HG02763 (cell line): ENCODE results near the gene EIF2AK2.
A peak's percentile ranks its signal among the peaks of the same experiment; 100 is the strongest.

Experiments used
- ATAC-seq: cut with Tn5 transposase; IDR thresholded peaks from one replicate; pipeline ENCODE4 v1.9.1; 2021; ENCODE audit warnings: mild to moderate bottlenecking, moderate library complexity; ENCODE audit not compliant: unreplicated experiment

EIF2AK2 gene

GRCh38 chr2:37105150-37105549, 51.6 kb downstream of the EIF2AK2 start:
- no peak for ATAC-seq

- ATAC-seq: no peak
These were observed 52.6 kb downstream of the EIF2AK2 start for GRCh38 chr2:37104178-37104577.

DNA sequence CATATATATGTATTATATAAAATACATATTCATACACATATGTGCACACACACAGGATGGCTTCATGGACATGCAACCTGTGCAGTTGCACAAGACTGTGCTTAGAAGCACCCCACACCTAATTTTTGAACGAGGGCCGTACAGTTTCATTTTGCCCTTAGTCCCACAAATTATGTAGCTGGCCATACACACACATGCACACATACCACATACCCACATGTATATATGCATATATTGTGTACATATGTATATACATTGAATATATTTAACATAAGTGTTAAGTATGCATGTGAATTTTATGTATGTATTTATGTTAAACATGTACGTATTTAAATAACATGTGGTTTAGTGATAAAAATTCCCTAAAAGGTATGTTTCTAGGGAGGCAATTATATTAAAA, 54.2 kb downstream of the EIF2AK2 start:
- no peak for ATAC-seq

DNA sequence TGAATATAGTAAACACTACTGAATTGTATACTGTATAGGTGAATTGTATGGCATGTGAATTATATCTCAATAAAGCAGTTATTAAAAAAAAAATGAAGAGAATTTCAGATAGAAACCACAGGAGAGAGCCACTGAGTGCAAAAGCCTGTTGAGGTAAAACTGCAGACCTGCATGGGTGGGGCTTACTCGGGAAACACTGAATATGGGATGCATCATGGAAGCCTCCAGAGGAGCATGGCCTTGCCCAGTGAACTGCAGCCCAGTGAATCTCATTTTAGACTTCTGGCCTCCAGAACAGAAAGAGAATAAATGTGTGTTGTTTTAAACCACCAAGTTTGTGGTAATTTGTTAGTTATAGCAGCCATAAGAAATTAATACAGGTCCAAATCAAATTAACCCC, 56.7 kb downstream of the EIF2AK2 start:
- ATAC-seq: no peak

GRCh38 chr2:37098416-37099118, 58.2 kb downstream of the EIF2AK2 start:
- ATAC-seq: no peak

DNA sequence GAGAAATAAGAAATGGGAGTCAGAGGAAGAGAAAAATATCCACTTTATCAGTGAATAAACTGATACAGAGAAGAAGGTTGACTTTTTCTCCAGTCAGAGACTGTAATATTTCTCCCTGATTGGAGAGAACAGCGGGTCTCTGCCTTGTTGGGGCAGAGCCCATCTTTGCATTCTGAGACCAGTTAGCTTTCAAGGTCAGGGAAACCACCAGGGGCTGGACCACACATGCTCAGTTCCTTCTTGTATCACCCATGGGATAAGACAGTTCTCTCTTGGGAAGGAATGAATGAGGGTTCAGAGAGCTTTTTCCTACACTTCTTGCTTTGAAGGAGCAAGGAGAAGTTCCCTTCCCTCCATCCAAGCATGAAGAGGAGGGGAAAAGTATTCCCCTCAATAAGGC, 60.2 kb downstream of the EIF2AK2 start:
- ATAC-seq: no peak

- peak; percentile 45 for ATAC-seq
These were observed 64.9 kb downstream of the EIF2AK2 start for GRCh38 chr2:37091873-37092272.

DNA sequence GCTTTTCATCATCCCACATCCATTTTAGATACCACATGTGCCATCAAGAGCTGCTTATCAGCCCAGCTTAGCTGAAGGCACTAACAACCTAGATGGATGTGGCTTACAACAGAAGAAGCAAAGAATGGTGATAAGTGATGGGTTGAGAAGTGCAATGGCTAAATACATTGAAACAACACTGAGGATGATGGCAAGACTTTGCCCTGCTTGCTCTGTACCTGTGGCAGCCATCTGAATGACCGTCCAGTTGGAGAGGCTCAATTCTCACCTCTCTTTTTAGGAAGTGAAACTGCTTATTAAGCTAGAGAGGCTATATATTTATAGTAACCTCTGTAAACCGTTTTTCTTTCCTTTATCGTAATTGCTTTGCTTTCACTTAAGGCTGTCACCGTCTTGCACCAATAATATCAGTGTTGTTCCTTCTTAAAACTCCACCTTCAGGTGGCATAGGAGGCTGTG, 66.7 kb downstream of the EIF2AK2 start:
- peak; percentile 79 for ATAC-seq

DNA sequence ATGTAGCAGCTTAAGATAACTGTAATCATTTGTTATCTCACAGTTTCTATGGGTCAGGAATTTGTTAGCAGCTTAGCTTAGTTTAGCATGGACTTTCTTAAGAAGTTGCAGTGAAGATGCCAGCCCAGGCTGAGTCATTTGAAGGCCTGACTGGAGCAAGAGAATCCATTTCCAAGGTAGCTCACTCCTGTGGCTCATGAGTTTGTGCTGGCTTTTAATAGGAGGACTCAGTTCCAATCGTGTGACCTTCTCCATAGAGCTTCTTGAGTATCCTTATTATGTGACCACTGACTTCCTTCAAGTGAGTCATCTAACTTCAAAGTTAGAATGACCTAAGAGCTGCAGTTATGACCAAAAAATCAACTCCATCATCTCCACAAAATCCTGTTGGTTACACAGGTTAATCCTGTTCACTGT, 71.0 kb downstream of the EIF2AK2 start:
- ATAC-seq: no peak

DNA sequence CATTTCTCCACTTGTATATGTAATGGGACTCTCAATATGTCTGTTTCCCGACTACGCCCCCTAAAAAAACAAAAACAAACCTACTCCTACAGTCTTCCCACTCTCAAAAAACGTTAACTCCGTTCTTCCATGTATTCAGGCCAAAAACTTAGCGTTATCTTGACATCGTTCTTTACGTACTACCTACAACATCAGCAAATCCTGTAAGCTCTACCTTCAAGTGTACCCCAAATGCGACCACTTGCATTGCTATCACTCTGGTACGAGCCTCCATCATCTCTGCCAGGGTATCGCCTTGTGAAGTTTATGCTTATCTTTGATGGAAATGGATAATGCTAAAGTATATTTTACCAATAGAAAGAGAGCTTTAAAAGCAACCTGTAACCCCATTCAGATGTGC, 72.0 kb downstream of the EIF2AK2 start:
- ATAC-seq: no peak

DNA sequence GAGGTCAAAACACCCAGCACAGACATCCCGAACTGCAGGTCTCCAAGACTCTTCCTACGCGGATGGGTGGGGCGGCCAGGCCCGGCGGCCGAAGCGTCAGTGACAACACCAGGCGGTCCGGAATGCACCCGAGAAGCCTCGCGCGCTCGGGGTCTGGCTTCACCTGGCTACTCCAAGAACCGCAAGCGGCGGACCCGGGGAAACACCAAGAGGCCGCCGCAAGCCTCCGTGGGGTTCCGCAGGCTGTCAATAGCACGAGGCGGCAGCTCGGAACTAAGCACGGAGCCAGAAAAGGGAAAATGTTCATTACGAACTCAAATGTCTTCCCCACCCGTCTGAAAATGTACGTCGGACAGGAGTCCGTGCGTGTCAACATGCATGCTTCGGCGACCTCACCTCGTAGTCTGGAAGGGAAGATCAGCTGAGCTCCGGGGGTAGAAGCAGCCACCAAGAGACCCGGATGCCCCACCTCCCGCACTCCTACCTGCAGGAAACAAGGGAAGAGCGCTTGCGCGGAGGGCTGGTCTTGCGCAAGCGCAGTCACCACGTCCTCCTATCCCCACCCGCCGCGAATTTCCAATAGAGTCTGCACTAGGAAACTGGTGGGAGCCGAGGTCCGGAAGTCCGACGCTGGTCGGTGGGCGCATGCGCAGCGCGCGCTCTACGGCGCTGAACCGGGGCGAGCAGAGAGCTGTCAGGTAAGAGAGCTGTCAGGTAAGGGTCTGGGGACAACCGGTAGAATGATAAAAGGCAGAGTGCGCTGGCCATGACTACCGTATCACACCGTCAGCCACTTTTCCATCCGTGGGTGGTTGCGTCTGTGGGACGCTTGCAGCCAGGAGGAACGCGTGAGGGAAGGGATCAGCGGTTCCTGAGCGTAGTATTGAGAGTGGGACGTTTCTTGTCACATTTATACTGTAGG, 72.6 kb downstream of the EIF2AK2 start, which contains the start of the genes GPATCH11 and HEATR5B:
GPATCH11 (plus strand) TSS at position 646 of the 922 bp plus-strand sequence. CDS start 3,864 bp downstream, outside the sequence.
HEATR5B (minus strand) TSS at position 500 of the 922 bp plus-strand sequence. CDS start 958 bp downstream, outside the sequence.
- ATAC-seq: peak; percentile 86

GRCh38 chr2:37080689-37081088, 76.1 kb downstream of the EIF2AK2 start:
- no peak for ATAC-seq

DNA sequence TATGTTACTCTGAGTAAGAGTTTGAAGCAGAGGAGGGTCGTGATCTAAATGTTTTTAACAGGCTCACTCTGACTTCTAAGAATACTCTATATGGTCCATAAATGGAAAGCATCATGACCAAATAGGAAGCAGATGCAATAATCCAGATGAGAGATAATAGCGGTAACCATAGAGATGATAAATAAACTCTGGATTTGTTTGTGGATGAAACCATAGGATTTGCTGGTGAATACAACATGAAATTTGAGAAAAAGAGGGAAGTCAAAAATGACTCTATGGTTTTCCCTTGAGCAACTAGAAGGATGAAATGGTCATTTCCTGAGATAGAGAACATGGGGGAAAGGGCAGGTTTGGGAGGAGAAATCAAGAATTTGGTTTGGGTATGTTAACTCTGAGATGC, 76.5 kb downstream of the EIF2AK2 start:
- ATAC-seq: no peak

DNA sequence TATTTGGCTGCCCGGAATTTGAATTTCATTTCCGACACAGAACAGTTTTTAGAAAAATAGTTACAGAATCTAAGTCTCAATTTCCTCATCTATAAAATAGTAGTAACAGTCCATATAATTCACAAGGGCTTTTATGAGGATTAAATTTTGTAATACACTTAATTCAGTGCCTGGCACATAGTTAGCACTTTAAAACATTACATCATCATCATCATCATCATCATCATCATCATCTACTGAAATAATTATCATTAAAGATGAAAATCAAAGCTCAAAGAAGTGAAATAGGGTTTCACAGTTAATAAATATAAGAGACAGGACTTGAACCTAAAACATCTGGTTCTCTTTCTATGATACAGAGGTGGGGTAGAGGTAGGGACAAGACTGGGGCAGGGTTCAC, 85.8 kb downstream of the EIF2AK2 start:
- no peak for ATAC-seq

DNA sequence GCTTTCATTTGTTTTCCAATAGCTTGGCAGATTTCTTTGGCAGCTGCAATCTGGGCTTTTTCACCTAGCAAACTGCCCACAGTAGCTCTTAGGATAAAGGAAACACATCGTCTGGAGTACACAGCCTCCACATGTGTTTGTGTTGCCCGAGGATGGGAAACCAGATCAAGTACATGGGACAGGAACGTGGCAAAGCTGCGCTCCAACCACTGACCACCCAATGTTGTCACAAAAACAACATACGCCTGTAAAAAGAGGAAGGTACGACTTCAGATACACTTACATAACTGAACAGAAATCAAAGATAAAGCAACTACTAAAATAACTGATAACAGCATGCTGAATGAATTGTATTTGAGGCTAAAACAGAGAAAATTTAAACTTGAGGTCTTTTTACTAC, 88.1 kb downstream of the EIF2AK2 start:
- no peak for ATAC-seq

DNA sequence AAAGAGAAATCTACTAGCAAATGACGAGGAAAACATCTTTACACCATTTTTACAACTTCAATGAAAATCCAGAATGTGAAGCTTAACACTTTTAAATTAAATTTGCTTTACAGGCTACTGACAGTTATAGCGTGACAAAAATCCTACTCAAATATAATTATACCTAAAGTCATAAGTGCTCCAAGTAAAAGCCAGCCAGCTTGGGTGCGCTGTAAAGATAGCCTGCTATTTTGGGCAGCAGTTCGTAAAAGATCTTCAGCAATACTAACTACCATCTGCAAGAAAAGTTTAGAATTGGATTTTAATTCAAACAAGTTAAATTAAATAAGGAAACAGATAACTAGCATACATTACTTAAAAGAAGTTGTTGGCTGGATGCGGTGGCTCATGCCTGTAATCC, 95.0 kb downstream of the EIF2AK2 start:
- ATAC-seq: no peak

DNA sequence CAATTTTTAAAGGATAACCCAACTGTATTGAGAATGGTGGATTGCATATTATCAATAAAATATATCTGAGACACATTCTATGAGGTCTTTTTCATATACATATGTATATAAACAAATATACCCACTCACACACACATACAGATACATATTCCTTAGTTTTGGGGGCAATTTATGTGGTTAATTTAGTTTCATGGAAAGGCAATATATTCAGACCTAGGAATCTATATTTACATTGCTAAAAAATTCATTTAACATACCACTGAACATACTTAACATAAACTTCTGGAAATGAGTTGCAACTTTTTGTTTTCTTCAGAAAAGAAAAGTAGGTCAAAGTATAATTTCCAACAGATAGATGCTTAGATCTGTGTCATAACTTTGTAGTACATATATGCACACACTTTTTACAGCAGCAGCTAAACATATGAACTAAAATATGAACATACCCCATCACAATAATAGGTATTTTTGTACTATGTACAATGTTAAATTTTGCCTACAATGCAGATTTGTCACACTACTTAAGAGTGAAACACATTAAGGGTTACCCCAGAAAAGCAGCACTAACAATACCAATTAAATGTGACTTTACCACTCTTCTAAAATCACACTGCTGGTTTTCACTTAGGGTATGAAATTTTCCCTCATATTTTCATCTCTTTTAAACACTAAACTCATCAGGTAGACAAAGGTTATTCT, 95.6 kb downstream of the EIF2AK2 start:
- ATAC-seq: no peak

GRCh38 chr2:37060446-37060845, 96.3 kb downstream of the EIF2AK2 start:
- no peak for ATAC-seq

- ATAC-seq: no peak
These were observed 96.9 kb downstream of the EIF2AK2 start for GRCh38 chr2:37059841-37060240.

DNA sequence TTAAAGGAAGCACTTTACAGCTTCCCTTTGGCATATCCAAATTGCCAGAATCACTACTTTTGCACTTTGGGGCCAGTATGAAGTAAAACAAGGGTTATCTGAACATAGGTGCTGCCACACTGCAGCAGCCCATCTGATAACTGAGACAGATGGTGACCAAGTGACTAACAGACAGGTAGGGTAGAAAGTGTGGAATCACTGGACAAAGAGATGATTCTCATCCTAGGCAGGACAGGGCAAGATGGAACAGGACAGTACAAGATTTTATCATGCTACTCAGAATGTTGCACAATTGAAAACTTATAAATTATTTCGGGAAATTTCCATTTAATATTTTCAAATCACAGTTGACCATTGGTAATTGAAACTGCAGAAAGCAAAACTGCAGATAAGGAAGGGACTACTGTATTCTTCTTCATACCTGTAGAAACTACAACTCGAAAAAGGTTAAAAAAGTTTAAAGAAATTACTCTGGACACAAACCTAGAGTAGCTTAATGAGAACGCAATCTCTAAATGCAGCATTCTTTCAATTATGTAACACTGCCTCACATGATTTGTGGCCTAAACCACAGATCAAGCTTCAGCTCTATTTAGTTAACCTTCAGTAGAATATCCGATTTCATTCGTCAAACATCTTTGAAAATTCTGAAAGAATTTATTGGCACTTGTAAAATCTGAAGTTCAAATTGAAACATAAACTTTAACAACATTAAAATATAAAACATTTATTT, 104.0 kb downstream of the EIF2AK2 start:
- ATAC-seq: no peak
